ENCODE measurements around the gene FTO. TPM values are rescaled to one million over a fixed set of nuclear protein-coding genes. Genes with fewer than 3 reads are reported as not detected.

Gene FTO
- total RNA-seq, 1 donor from 2014 or later: 106 TPM

DNA sequence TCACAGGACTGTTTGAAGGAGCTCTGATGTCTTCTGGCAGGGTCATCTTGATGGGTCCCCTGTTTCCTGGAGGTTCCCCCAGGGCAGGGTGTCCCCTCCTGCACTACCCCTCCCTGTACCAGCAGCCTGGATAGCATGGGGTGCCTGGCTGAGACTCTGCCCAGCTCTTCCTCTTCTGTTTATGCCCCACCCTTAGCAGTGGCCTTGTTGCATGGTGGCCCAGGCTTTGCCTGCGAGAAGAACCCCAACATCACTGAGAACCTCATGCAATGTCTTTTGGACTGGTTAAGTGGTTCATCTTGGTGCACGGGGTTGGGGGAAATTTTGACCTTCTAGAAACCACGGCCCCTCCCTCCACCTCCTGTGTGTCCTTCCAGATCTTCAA is 460.8 kb downstream of the FTO start:
- peak overlapping the region; percentile 4 for H3K27ac Mint-ChIP-seq (ENCODE audit: unreplicated experiment)
- H3K36me3 Mint-ChIP-seq (ENCODE audit: unreplicated experiment): no peaks in the 10 kb centered on the region
- H3K9me3 Mint-ChIP-seq (ENCODE audit: unreplicated experiment): no peaks in the 10 kb centered on the region
- peaks cover 1% of the 10 kb centered on the region for H3K27me3 Mint-ChIP-seq (ENCODE audit: unreplicated experiment)
- peaks cover 5% of the 10 kb centered on the region for H3K4me1 Mint-ChIP-seq (ENCODE audit: low read depth, unreplicated experiment)
- no peak for DNase-seq
- TF ChIP-seq, protein P1, sequence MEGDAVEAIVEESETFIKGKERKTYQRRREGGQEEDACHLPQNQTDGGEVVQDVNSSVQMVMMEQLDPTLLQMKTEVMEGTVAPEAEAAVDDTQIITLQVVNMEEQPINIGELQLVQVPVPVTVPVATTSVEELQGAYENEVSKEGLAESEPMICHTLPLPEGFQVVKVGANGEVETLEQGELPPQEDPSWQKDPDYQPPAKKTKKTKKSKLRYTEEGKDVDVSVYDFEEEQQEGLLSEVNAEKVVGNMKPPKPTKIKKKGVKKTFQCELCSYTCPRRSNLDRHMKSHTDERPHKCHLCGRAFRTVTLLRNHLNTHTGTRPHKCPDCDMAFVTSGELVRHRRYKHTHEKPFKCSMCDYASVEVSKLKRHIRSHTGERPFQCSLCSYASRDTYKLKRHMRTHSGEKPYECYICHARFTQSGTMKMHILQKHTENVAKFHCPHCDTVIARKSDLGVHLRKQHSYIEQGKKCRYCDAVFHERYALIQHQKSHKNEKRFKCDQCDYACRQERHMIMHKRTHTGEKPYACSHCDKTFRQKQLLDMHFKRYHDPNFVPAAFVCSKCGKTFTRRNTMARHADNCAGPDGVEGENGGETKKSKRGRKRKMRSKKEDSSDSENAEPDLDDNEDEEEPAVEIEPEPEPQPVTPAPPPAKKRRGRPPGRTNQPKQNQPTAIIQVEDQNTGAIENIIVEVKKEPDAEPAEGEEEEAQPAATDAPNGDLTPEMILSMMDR (IDR thresholded peaks at IDR 0.05; ENCODE audit: partially characterized antibody, unreplicated experiment): no peak
- H3K4me3 Mint-ChIP-seq (ENCODE audit: unreplicated experiment): no peak overlapping the region

DNA sequence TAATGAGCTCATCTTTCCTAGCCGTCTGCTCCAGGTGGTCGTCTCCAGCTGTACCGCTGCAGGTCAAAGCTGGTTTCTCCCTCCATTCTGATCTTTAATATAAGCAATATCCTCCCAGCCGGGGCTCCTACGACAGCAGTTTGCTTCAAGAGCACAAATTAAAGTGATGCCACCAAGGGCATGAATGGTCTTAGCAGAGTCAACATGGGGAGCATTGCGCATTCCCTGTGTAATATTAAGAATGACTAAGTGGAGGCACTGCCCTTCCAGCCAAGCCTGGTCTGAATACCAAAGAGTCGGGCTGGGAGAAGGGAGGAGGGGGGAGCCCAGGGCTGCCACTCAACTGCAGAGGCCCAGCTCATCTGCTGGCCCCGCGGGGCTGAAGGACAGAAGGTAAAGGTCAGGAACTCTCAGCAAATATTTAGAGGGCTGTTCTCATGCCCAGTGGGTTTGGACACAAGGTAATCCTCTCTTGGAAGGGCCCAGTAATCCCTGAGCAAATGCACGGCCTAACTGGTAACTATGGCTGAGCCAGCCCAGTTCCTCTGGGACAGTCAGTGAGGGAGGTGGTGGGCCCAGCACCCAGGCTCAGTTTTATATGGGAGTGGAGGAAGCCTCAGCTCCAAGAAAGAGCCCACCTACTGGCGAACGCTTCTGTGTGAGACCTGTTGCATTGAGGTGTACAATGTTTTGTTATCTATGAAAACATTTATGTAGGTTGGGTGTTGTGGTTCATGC is 461.4 kb downstream of the FTO start:
- H3K36me3 Mint-ChIP-seq (ENCODE audit: unreplicated experiment): no peaks in the 10 kb centered on the region
- no peaks in the 10 kb centered on the region for H3K9me3 Mint-ChIP-seq (ENCODE audit: unreplicated experiment)
- TF ChIP-seq, protein P1 (IDR thresholded peaks at IDR 0.05; ENCODE audit: partially characterized antibody, unreplicated experiment): no peak
- H3K4me1 Mint-ChIP-seq (ENCODE audit: low read depth, unreplicated experiment): peaks cover 5% of the 10 kb centered on the region
- H3K27ac Mint-ChIP-seq (ENCODE audit: unreplicated experiment): peak overlapping the region; percentile 4
- peaks cover 1% of the 10 kb centered on the region for H3K27me3 Mint-ChIP-seq (ENCODE audit: unreplicated experiment)
- no peak overlapping the region for H3K4me3 Mint-ChIP-seq (ENCODE audit: unreplicated experiment)
- peak; percentile 37 for DNase-seq

DNA sequence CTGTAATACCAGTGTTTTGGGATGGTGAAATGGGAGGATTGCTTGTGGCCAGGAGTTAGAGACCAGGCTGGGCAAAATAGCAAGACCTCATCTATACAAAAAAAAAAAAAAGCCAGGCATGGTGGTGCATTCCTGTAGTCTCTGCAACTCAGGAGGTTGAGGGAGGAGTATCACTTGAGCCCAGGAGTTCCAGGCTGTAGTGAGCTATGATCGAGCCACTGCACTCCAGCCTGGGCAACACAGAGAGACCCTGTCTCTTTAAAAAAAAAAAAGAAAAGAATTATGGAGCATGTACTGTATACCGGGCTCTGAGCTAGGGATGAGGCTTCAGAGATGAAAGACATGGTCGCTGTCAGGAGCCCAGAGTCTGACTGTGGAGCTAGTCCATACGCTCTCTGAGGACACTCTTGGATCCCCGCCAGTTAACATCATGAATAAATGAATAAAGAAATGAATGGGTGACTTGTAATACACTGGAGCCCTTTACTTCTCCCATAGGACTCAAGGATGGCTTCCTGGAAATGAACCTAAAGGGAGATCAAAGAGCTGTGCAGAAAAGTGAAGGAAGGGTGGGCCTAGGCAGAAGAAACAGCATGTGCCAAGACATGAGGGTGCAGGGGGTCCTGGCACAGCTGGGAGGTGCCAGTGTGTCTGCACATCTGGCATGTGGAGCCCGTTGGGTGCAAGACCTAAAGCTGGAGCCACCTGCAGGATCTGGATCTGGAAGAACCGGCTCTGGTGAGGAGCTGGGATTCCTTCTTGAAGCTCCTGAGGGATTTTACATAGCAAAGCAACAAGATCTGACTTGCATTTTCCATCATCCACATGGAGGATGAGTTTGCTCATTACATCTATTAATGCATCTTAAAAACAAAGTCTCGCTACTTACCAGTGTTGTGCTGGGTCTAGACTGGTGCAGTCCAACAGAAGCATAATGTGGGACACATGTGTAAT is 462.2 kb downstream of the FTO start:
- H3K4me3 Mint-ChIP-seq (ENCODE audit: unreplicated experiment): no peak overlapping the region
- DNase-seq: no peak

DNA sequence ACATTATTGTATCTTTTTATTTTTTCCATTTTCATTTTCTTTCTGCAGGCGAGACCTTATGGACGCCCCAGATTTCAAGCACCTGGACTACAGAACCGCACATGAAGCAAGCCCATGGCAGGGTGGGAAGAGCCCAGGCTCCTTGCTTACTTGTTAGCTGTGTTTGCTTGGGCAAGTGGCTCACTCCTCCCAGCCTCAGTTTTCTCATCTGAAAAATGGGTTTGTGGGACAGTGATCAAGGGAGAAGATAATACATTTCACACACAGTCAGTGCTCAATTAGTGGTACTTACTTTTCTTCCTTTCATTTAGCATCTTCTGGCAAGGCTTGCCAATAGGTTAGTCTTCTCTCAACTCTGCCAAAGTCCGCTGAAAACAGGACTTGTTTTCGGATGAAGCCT is 465.2 kb downstream of the FTO start:
- no peak overlapping the region for H3K4me3 Mint-ChIP-seq (ENCODE audit: unreplicated experiment)
- TF ChIP-seq, protein P1 (IDR thresholded peaks at IDR 0.05; ENCODE audit: partially characterized antibody, unreplicated experiment): no peak
- no peaks in the 10 kb centered on the region for H3K9me3 Mint-ChIP-seq (ENCODE audit: unreplicated experiment)
- H3K27me3 Mint-ChIP-seq (ENCODE audit: unreplicated experiment): peaks cover 1% of the 10 kb centered on the region
- H3K4me1 Mint-ChIP-seq (ENCODE audit: low read depth, unreplicated experiment): peaks cover 8% of the 10 kb centered on the region
- no peak for DNase-seq
- H3K36me3 Mint-ChIP-seq (ENCODE audit: unreplicated experiment): no peaks in the 10 kb centered on the region
- no peak overlapping the region for H3K27ac Mint-ChIP-seq (ENCODE audit: unreplicated experiment)

More for the DNA sequence above, 462.2 kb downstream of the FTO start:
- Mint-ChIP-seq H3K36me3 (ENCODE audit: unreplicated experiment) (no peaks in the 10 kb centered on the region), H3K4me1 (ENCODE audit: low read depth, unreplicated experiment) (peaks cover 5% of the 10 kb centered on the region), H3K27me3 (ENCODE audit: unreplicated experiment) (peaks cover 1% of the 10 kb centered on the region), H3K9me3 (ENCODE audit: unreplicated experiment) (no peaks in the 10 kb centered on the region), H3K27ac (ENCODE audit: unreplicated experiment) (no peak overlapping the region)
- TF ChIP-seq, protein P1 (IDR thresholded peaks at IDR 0.05; ENCODE audit: partially characterized antibody, unreplicated experiment): no peak
